Esophagus muscularis mucosa (tissue), 3 donors: ENCODE results near the gene NAIF1.

Source experiments
- POLR2AphosphoS5 ChIP-seq, 2 donors: sonication (generic); formaldehyde crosslinking; IDR thresholded peaks; one replicate each; pipeline ENCODE4 v1.6.1; 2017; ENCODE audit warnings: antibody characterized with exemption in 2 of 2
- TF ChIP-seq, protein P1 (sequence below), 3 experiments: fragments of 200-600 bp in 2 of 3; fragments of 450-650 bp in 1 of 3; sonication (generic) in 2 of 3; IDR thresholded peaks; one replicate each; pipeline ENCODE4 v1.5.1; 2017 to 2019; ENCODE audit warnings: antibody characterized with exemption in 3 of 3, mild to moderate bottlenecking in 2 of 3, moderate library complexity in 1 of 3

DNA sequence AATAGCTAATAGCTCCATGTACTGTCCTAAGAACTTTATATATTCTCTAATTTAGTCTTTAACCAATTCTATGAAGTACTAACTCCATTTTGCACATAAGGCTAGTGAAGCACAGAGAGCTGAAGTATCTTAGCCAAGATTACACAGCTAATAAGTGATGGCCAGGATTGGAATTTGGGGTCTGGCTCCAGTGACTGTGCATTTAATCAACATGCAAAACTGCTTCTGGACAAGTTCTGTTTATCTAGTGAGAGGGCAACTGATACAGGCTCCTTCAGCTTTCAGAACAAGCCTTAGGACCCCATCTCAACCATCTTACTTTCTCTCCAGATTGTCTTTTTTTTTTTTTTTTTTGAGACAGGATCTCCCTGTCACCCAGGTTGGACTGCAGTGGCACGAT lies 22.2 kb upstream of the NAIF1 start:
- TF ChIP-seq, protein P1, sequence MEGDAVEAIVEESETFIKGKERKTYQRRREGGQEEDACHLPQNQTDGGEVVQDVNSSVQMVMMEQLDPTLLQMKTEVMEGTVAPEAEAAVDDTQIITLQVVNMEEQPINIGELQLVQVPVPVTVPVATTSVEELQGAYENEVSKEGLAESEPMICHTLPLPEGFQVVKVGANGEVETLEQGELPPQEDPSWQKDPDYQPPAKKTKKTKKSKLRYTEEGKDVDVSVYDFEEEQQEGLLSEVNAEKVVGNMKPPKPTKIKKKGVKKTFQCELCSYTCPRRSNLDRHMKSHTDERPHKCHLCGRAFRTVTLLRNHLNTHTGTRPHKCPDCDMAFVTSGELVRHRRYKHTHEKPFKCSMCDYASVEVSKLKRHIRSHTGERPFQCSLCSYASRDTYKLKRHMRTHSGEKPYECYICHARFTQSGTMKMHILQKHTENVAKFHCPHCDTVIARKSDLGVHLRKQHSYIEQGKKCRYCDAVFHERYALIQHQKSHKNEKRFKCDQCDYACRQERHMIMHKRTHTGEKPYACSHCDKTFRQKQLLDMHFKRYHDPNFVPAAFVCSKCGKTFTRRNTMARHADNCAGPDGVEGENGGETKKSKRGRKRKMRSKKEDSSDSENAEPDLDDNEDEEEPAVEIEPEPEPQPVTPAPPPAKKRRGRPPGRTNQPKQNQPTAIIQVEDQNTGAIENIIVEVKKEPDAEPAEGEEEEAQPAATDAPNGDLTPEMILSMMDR (IDR thresholded peaks at IDR 0.05): no peak
- TF ChIP-seq POLR2AphosphoS5 (IDR thresholded peaks at IDR 0.05): no peak
